Neural cell (in vitro differentiated cells): ENCODE data around the gene CHST13. TPM values are rescaled to one million over a fixed set of nuclear protein-coding genes. Genes with fewer than 3 reads are reported as not detected.

Experiments used
- H2AFZ ChIP-seq: fragments of 200-600, 300-800 bp; sonication (generic), shearing (Covaris generic); 2 replicates; pipeline ENCODE4 v1.6.0; 2014; ENCODE audit warnings: low read depth, mild to moderate bottlenecking, antibody characterized with exemption, low read length, moderate library complexity
- H3F3A ChIP-seq: fragments of 200-600 bp; shearing (Covaris generic); 2 replicates; pipeline ENCODE4 v1.6.1; 2016; ENCODE audit warnings: mild to moderate bottlenecking, moderate library complexity, mixed read lengths, antibody characterized with exemption, low read length; ENCODE audit not compliant: insufficient read depth, poor library complexity, severe bottlenecking
- H3K27ac ChIP-seq: fragments of 200-600, 300-800 bp; sonication (generic), shearing (Covaris generic); 2 replicates; pipeline ENCODE4 v1.5.1; 2014; ENCODE audit warnings: mild to moderate bottlenecking, low read length, moderate library complexity
- H3K27me3 ChIP-seq: fragments of 300-800, 200-600 bp; sonication (generic), shearing (Covaris generic); 2 replicates; pipeline ENCODE4 v1.6.0; 2014; ENCODE audit warnings: mild to moderate bottlenecking, low read depth, low read length, moderate library complexity; ENCODE audit not compliant: insufficient read depth
- H3K36me3 ChIP-seq: fragments of 300-800, 200-600 bp; sonication (generic), shearing (Covaris generic); 2 replicates; pipeline ENCODE4 v1.5.1; 2014; ENCODE audit warnings: mild to moderate bottlenecking, antibody characterized with exemption, low read length, moderate library complexity; ENCODE audit not compliant: insufficient read depth
- H3K4me2 ChIP-seq: fragments of 300-800, 200-600 bp; sonication (generic), shearing (Covaris generic); 2 replicates; pipeline ENCODE4 v1.6.0; 2014; ENCODE audit warnings: mild to moderate bottlenecking, low read length
- H3K4me3 ChIP-seq: fragments of 300-800, 200-600 bp; sonication (generic), shearing (Covaris generic); 2 replicates; pipeline ENCODE4 v1.5.1; 2014; ENCODE audit warnings: mild to moderate bottlenecking, low read length, moderate library complexity
- H3K79me2 ChIP-seq: fragments of 200-600 bp; shearing (Covaris generic); replicated peaks from 2 replicates; pipeline ENCODE4 v1.6.0; 2014; ENCODE audit warnings: mild to moderate bottlenecking, low read length, moderate library complexity; ENCODE audit not compliant: insufficient read depth
- H3K9ac ChIP-seq: fragments of 300-800, 200-600 bp; sonication (generic), shearing (Covaris generic); 2 replicates; pipeline ENCODE4 v1.6.1; 2016; ENCODE audit warnings: mild to moderate bottlenecking, low read length, mixed read lengths
- H3K9me2 ChIP-seq: fragments of 200-600 bp; shearing (Covaris generic); 2 replicates; pipeline ENCODE4 v1.6.1; 2016; ENCODE audit warnings: mild to moderate bottlenecking, low read length, mixed read lengths; ENCODE audit not compliant: insufficient read depth
- H3K9me3 ChIP-seq: fragments of 200-600, 300-800 bp; sonication (generic), shearing (Covaris generic); 2 replicates; pipeline ENCODE4 v1.6.1; 2016; ENCODE audit warnings: mild to moderate bottlenecking, mixed run types, low read length, moderate library complexity, mixed read lengths
- H4K20me1 ChIP-seq: fragments of 200-600 bp; shearing (Covaris generic); 2 replicates; pipeline ENCODE4 v1.6.1; 2016; ENCODE audit warnings: mild to moderate bottlenecking, mixed run types; ENCODE audit not compliant: insufficient read depth
- EP300 ChIP-seq: fragments of 450-650 bp; conservative IDR thresholded peaks from 2 replicates; pipeline ENCODE4 v1.6.1; 2014; ENCODE audit warnings: antibody characterized with exemption, mild to moderate bottlenecking, moderate library complexity; ENCODE audit not compliant: poor library complexity, severe bottlenecking
- EZH2 ChIP-seq: fragments of 200-600, 300-800 bp; shearing (Covaris generic), sonication (generic); IDR thresholded peaks from 2 replicates; pipeline ENCODE4 v1.6.1; 2014; ENCODE audit warnings: antibody characterized with exemption, low read length, borderline replicate concordance, mild to moderate bottlenecking; ENCODE audit not compliant: insufficient read depth, poor library complexity, severe bottlenecking
- MXI1 ChIP-seq: fragments of 450-650 bp; conservative IDR thresholded peaks from 2 replicates; pipeline ENCODE4 v1.6.1; 2014; ENCODE audit warnings: antibody characterized with exemption, mild to moderate bottlenecking; ENCODE audit not compliant: poor library complexity, severe bottlenecking
- POLR2AphosphoS5 ChIP-seq: IDR thresholded peaks from 2 replicates; pipeline ENCODE4 v1.6.1; 2012
- RAD21 ChIP-seq: fragments of 450-650 bp; conservative IDR thresholded peaks from 2 replicates; pipeline ENCODE4 v1.6.1; 2014; ENCODE audit warnings: antibody characterized with exemption, mild to moderate bottlenecking, moderate library complexity
- REST ChIP-seq: IDR thresholded peaks from 2 replicates; pipeline ENCODE4 v1.6.1; 2012; ENCODE audit warnings: borderline replicate concordance
- SMC3 ChIP-seq: fragments of 450-650 bp; conservative IDR thresholded peaks from 2 replicates; pipeline ENCODE4 v1.6.1; 2014; ENCODE audit warnings: antibody characterized with exemption, mild to moderate bottlenecking, moderate library complexity; ENCODE audit not compliant: poor library complexity
- TAF1 ChIP-seq: IDR thresholded peaks from 2 replicates; pipeline ENCODE4 v1.6.1; 2012; ENCODE audit warnings: low read depth
- polyA plus RNA-seq: library from polyadenylated mRNA; depleted of rRNA; stranded (reverse); fragments of >200 nt; gene quantifications from 2 replicates; pipeline ENCODE4 v1.2.3, GENCODE V29; 2014
- TF ChIP-seq, protein P1 (sequence below): fragments of 450-650 bp; IDR thresholded peaks from 2 replicates; pipeline ENCODE4 v1.5.1; 2014; ENCODE audit warnings: antibody characterized with exemption, mild to moderate bottlenecking, moderate library complexity; ENCODE audit not compliant: poor library complexity, severe bottlenecking

The CHST13 gene
- polyA plus RNA-seq, 1 donor from 2014 or later = not detected

DNA sequence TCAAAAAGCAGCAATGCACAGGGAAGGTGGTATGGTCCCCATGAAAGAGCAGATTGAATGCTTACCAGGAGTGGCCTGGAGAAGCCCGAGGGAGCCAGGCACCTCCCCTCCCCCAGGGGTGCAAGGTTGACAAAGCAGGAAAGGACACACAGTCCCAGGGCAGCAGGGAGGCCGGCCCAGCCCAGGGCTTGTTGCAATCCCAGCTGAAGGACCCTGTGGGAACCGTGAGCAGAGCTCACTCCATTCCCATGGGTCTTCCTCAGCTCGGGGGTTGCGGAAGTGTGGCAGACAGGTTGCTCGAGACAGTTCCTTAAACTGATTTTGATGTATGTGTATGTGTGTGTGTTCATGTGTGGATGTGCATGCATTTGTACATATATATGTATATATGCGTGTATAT lies 22.2 kb upstream of the CHST13 start:
- Histone ChIP-seq H3F3A (no peaks in the 10 kb centered on the region), H3K36me3 (no peaks in the 10 kb centered on the region), H2AFZ (no peak overlapping the region), H3K9me3 (no peaks in the 10 kb centered on the region), H4K20me1 (no peaks in the 10 kb centered on the region), H3K27me3 (no peaks in the 10 kb centered on the region), H3K9me2 (no peaks in the 10 kb centered on the region), H3K4me3 (no peak overlapping the region), H3K79me2 (no peaks in the 10 kb centered on the region), H3K27ac (no peak overlapping the region), H3K4me2 (no peak overlapping the region), H3K9ac (no peak overlapping the region)
- TF ChIP-seq MXI1 = no peak
- TF ChIP-seq, protein P1, sequence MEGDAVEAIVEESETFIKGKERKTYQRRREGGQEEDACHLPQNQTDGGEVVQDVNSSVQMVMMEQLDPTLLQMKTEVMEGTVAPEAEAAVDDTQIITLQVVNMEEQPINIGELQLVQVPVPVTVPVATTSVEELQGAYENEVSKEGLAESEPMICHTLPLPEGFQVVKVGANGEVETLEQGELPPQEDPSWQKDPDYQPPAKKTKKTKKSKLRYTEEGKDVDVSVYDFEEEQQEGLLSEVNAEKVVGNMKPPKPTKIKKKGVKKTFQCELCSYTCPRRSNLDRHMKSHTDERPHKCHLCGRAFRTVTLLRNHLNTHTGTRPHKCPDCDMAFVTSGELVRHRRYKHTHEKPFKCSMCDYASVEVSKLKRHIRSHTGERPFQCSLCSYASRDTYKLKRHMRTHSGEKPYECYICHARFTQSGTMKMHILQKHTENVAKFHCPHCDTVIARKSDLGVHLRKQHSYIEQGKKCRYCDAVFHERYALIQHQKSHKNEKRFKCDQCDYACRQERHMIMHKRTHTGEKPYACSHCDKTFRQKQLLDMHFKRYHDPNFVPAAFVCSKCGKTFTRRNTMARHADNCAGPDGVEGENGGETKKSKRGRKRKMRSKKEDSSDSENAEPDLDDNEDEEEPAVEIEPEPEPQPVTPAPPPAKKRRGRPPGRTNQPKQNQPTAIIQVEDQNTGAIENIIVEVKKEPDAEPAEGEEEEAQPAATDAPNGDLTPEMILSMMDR = no peak
- no peak for TF ChIP-seq EP300
- TF ChIP-seq EZH2 = no peak
- TF ChIP-seq RAD21 = no peak
- no peak for TF ChIP-seq POLR2AphosphoS5
- no peak for TF ChIP-seq SMC3
- no peak for TF ChIP-seq REST
- no peak for TF ChIP-seq TAF1

DNA sequence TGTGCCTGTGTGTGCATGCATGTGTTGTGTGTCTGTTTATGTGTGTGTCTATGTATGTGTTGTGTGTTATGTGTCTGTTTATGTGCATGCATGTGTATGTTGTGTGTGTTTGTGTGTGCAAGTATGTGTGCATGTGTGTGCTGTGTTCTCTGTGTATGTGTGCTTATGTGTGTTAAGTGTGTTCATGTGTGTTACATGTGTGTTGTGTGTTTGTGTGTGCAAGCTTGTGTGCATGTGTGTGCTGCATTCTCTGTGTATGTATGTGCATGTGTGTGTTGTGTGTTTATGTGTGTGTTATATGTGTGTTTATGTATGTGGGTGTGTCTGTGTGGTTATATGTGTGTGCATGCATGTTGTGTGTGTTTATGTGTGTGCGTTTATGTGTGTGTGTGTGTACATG lies 21.3 kb upstream of the CHST13 start:
- no peaks in the 10 kb centered on the region for H3K9me2 ChIP-seq
- no peaks in the 10 kb centered on the region for H3K27me3 ChIP-seq
- H3K9me3 ChIP-seq = no peaks in the 10 kb centered on the region
- H3F3A ChIP-seq = no peaks in the 10 kb centered on the region
- no peaks in the 10 kb centered on the region for H3K79me2 ChIP-seq
- H2AFZ ChIP-seq = no peak overlapping the region
- no peak overlapping the region for H3K4me3 ChIP-seq
- no peak overlapping the region for H3K27ac ChIP-seq
- no peaks in the 10 kb centered on the region for H3K36me3 ChIP-seq
- no peaks in the 10 kb centered on the region for H4K20me1 ChIP-seq
- TF ChIP-seq, protein P1 = no peak
- TF ChIP-seq EZH2 (no peak), RAD21 (no peak)
- H3K9ac ChIP-seq = no peak overlapping the region
- no peak overlapping the region for H3K4me2 ChIP-seq
